GM21737 (cell line): Measurements from ENCODE around the gene SFXN5.

Source experiments
- ATAC-seq: cut with Tn5 transposase; IDR thresholded peaks from one replicate; pipeline ENCODE4 v1.9.1; 2021; ENCODE audit warnings: mild to moderate bottlenecking, moderate library complexity; ENCODE audit not compliant: unreplicated experiment

The SFXN5 gene

DNA sequence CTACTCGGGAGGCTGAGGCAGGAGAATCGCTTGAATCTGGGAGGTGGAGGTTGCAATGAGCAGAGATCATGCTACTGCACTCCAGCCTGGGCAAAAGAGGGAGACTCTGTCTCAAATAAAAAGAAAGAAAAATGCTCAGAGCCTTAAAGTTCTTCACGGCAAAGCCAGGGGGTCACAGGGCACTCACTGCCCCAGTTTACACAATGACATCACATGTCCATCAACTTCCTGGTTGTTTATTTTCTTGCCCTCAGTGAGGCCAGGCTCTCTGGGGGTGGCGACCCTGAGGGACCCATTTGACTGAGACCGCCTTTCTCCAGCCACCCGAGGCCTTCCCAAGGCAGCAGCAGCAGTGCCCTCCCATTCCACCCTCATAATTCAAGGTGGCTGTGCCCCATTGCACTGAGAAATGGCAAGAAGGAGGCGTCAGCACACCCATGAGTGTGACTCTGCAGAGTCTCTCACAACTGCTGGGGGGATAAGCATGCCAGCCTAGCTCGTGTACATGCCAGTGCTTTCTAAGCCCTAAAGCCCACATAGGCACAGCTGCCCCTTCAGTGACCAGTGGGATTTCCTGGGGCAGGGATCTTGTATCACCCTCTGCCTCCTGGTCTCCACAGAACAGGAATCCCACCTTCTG, 50.0 kb downstream of the SFXN5 start:
- ATAC-seq: no peak

GRCh38 chr2:73020657-73021370, 50.7 kb downstream of the SFXN5 start:
- no peak for ATAC-seq

DNA sequence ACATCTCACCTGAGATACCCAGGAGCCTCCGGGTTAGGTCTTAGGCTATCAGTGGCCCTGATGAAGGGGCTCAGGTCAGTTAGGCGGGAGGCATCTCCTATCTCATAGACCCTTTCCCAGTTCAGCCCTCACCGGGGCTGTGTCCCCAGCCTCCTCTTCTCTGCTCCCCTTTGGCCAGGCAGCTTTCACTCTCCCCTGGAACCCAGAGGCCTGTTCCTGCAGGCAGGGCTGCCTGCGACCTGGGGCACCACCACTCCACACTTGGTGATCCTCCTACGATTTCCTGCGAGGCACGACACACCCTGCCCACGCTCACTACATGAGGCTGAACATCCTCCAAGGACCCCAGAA, 51.2 kb downstream of the SFXN5 start:
- ATAC-seq: no peak

DNA sequence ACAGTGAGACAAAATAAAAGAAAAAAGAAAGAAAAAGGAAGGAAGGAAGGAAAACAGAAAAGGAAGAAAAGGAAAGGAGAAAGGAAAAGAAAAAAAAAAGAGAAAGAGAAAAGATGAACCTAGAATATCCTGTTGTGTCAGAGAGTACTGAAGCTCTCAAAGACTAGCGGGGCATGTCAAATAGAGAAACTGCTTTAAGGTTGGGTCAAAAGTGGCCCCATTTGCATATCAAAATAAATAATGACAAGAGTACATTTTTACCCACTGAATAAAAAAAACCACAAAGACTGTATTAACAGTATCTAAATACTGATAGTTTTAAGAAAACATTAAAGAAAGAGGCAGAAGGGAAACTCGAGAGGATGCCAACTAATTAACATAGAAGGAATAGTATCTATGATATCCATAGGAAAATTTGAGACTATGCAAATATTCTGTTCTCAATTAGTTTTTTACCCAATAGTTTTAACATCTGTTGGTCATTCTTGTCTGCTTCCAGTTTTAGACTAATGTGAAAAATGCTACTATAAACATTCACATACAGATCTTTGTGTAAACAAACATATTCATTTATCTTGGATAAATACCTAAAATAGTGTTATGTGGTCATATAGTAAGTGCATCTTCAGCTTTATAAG, 53.2 kb downstream of the SFXN5 start:
- no peak for ATAC-seq

DNA sequence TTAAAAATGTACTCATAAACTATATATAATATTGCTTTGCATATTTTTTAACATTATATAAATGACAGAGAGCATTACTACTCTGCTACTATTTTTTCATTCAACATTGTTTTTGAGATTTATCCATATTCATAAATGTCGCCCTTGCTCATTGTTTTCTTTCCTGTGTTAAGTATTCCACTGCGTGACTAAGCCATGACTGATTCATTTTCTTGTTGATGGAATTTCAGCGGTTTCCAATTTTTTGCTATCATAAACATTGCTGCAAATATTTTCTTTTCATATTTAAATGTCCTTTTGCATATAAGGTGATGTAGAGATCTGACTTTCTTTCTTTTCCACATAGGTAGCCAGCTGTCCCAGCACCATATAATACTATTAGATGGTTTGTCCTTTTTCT, 57.6 kb downstream of the SFXN5 start:
- no peak for ATAC-seq

- ATAC-seq: no peak
These were observed 62.2 kb downstream of the SFXN5 start for GRCh38 chr2:73009177-73009839.

GRCh38 chr2:73008766-73009135, 62.8 kb downstream of the SFXN5 start:
- ATAC-seq: no peak

DNA sequence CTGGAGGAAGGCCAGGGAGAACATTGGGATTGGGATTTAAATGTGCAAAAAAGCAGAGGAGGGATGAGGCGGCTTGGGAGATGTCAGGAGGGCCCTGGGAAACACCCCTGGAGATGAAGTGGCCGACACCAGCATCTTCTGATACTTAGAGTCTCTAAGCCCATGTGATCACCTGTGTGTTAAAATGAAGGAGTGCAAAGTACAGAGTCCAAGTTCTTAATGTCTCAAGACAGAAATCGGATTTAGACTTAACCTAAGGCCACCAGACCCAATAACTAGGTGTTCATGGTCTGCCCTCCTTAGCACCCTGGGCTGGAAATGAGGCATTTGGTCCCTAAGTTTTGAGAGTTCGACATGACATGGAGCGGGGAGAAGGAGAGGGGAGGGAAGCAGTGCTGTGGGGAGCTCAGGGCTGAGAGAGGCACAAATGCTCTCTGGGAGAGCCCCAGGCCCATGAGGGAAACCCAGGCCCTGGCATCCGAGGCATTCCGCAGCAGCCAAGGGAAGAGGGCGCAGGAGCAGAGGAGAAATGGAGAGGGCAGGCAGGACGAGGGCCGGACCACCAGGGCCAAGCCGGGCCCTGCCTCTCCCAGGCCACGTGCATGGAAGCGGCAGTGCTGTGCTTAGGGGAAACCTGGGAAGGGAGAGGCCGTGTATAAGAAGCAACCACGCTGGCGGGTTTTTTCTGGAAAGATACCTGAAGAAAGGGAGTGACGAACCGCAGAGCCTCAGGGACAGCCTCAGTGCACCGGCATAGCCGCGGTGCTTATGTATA, 63.3 kb downstream of the SFXN5 start:
- ATAC-seq: no peak

DNA sequence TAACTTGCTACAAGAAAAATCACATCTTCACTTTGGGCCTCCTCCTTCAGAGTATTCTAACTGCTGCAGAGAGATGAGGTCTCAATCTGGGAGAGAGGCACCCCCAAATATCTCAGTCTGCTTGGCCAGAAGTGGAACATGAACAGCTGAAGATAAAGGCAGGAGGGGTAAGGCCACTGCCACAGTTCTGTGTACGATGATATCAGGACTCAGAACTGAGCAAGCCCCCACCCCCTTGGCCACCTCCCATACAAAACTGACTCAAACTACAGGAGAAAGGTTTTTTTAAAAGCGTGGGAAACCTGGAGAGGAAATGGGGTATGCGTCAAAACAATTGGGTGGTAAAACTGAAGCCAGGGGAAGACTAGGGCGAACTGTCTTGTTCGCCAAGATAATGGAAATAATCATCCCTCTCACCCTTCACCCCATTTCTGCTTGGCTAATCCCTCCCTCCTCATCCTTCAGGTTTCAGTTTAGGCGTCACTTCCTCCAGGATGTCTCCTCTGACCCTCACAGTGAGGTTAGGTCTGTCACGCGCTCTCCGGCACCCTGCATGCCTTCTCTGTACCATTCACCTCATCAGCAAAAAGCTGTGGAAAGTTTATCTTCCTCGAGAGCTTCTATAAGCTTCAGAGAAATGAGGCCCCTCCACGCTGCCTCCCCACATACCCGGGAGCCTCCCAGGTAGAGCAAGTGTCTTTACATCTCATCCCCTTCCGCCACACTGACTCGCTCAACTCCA, 64.4 kb downstream of the SFXN5 start:
- no peak for ATAC-seq

DNA sequence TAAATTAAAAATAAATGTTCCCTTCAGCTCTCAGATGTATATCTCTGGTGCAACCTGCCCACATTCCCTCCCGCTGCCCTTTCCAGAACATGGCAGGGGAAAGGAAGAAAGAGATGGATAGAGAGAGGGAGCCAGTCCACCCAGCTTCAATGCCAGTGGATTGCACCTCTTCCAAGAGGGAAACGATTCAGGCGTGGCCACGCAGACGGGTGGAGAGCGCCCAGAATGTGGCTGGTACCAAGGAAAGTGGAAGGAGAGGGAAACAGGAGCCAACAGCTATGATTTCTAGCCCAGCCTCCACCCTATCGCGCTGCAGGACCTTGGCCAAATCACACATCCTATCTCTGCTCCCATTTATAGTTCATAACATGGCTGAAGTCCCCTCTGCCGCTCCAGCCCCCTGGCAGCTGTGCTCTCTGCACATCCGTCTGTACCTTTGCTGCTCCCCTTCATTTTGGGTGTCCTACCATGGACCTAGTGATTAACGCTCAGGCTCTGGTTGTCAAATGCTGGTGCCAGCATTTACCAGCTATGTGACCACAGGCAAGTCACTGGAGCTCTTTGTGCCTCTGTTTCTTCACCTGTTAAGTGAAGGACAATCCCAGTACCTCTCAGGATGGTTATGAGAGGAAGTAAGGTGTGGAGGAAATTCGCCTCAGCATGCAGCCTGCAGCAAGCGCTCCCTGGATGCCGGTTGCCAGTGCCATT, 66.5 kb downstream of the SFXN5 start:
- ATAC-seq: no peak

- no peak for ATAC-seq
These were observed 67.0 kb downstream of the SFXN5 start for GRCh38 chr2:73004466-73004865.

DNA sequence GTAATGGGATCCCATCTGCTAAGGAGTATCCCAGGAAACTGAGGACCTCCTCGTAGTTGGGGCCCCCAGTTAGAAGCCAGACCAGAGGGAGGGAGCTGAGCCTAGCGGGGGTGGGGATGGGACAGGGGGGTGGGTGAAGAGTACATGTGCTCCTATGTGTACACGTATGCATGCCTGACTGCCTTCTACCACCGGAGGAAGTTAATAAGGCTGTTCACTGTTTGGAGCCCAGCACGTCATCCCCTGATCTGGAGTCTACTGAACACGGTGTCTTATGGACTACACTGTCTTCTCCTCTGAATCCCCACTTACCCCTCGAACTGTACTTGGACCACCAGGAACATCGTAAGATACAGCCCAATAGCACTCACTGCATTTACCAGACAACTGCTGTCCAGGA, 68.5 kb downstream of the SFXN5 start:
- no peak for ATAC-seq

DNA sequence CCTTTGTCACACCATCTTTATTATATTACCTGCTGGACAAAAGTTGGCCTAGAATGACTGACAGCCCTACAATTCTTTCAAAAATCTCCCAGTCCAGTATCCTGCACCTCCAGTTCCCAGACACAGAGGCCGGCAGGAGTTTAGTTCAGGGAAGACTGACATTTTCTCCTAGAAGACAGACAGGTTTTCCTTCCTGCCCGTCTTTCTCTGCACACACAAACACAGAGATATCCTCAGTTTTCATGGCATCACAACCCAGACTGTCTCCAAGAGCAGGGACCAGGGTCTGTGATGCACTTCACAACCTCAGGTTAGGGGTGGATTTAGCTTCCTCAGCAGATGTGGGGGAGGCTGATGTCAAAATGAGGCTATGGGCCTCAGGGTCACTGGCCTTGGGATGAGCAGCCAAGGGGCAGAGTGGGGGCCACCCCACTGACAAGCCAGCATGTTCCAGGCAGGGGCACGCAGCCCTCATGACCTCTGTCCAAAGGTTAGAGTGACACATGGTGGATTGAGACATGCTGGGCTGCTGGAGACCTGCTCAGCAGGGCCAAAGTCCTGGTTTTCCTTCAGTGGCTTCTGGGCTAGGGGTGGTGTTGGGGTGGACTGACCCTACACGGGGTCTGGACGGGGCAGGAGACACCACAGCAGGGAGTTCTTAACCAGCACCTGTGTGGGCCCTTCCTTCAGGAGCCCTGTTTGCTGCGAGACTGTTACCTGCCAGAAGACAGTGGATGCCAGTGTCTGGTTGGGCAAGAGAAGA, 70.5 kb downstream of the SFXN5 start:
- no peak for ATAC-seq

DNA sequence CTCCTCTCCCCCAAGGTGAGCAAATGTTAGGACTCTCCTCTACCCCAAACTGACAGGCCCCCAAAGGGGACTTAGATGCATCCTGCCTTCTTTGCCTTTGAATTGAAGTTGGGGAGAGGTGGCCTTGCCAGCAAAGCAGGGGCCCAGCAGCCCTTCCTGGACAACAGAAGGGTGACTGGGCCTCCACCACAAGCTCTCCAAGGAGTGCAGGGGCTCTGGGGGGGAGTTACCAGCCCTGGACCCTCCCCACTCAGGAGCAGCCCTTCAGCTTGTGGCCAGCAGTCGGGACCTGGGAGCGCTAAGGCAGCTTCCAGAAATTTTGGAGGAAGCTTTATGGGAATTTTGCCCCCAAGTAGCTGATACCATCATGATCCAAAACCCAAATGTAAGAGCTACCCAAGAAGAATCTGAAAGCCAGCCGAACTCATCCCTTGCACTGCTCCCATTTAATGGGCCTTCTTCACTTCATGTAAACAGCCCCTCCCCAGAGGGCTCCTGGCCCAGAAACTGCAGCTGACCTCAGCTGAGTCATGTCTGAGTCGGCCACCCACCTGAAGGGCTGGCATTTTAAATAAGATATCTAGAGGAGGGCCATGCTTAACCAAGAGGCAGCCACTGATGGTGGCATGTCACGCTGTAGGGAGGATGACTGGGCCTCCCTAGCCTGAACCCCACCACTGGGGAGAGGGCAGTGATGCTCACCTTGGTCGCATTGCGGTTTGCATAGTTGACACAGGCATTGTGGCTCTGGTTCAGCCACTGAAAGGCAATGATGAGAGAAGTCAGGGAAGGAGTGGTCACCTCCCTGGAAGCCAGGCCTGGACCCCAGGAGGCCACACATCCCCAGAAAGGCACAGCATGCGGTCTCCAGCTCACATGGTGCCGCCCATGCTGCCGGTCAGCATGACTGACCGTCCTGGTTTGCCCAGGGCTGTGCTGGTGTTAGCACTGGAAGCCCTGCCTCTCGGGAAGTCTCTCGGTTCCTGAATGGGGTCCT, 71.5 kb downstream of the SFXN5 start:
- ATAC-seq: no peak

DNA sequence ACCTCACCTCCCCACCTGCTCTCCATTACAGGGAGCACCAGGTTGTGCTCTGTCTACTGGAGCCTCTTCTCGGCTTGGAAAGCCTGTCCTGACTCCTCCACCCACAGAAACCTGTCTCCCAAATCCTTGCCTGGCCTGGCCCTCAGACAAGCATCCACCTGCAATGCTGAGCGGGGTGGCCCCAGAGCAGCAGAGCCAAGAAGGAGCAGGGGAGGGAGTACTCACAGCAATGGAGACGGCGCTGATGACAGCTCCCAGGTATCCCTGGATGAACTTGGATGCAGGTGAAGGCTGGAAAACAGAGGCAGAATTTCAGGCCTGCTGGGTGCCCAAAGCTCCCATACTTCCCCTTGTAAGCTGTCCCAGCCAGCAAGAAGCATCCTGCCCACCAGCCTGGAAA, 72.8 kb downstream of the SFXN5 start:
- ATAC-seq: no peak

DNA sequence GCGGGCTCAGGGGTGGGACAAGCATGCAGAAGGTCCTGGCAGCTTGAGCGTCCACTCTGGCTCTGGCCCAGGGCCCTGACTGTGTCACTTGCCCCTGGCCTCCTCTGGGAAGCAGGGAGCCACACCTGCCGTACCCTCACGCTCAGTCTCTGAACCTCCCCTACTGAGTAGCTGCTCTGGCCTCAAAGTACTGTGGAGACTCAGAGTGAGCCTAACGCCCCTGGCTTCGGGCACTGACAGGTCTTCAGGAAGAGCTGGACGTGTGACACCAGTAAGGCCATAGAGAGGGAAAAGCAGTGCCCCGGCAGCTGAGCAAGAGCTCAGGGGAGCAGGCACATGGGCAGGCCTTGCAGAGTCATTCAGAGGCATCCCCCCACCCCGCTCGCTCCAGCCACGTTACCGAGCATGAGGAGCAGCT, 73.3 kb downstream of the SFXN5 start:
- no peak for ATAC-seq

GRCh38 chr2:72996117-72996502, 75.4 kb downstream of the SFXN5 start:
- ATAC-seq: no peak
